ENCODE data around the gene PCBP3.

DNA sequence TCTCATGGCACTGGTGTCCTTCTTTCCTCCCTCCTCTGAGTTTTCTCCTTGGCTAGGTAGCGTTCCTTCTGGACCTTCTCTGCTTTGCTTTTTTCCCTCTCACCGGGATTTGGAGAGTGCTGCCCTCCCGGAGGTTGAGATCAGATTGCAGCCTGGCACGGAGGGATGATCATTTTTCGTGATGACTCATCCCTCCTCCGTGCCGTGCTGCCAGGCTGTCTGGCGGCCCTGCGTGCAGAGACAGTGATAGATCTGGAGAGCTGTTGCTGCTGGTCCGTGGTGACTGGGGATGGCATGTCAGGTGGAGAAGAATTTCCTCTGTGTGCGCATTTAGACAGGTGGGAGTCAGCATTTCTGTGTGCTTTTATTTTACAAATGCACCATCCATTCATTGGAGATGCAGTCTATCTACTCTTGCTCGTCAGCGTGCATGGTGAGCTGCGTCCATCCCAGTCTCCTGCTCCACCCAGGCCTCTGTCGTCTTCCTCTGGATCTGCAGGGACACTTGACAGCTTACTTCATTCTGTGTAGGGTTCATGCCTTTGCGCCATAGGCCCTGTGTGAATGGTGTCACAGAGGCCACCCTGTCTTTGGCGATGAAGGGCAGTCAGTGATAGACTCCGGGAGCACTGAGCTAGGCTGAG is 104.4 kb downstream of the PCBP3 start:
- TF ChIP-seq CTCF (IDR thresholded peaks at IDR 0.05) (no peak), POLR2AphosphoS5 (IDR thresholded peaks at IDR 0.05; ENCODE audit: low read depth, low read length) (no peak), SIN3A (IDR thresholded peaks at IDR 0.05; ENCODE audit: borderline replicate concordance, insufficient read depth, low read depth, low read length) (no peak), TCF7L2 (IDR thresholded peaks at IDR 0.05; ENCODE audit: low read depth, low read length) (no peak)

All from Panc1 (cell line).